ENCODE data around the gene DNAJC5.

- TF ChIP-seq CTCF (IDR thresholded peaks at IDR 0.05): no peak
- TF ChIP-seq REST (IDR thresholded peaks at IDR 0.05; ENCODE audit: insufficient read depth in 1 of 2, low read depth in 2 of 2, low read length in 1 of 2): no peak
- TF ChIP-seq SIN3A (IDR thresholded peaks at IDR 0.05; ENCODE audit: borderline replicate concordance, insufficient read depth, low read depth, low read length): no peak
These were observed 17.0 kb upstream of the DNAJC5 start for GRCh38 chr20:63877755-63878470.

Data from Panc1 (cell line).